IMR-90 (cell line): ENCODE data around the gene RCOR3. TPM values are rescaled to one million over a fixed set of nuclear protein-coding genes. Genes with fewer than 3 reads are reported as not detected.

Experiments
- ATAC-seq: fragments of 200-7000 bp; cut with Tn5 transposase; 2 replicates; pipeline ENCODE4 v1.9.1; 2020; ENCODE audit warnings: low read depth, mild to moderate bottlenecking, moderate library complexity
- BruUV-seq: library from RNA; stranded (reverse); fragments of 400-500 nt; replicated peaks from 2 replicates; lab custom pipeline; 2021; lab: Mats Ljungman, UMichigan
- CTCF ChIA-PET: fragments of 300-600 bp; formaldehyde crosslinking; extraction: SDS; loops from one replicate; lab custom pipeline; 2021; ENCODE audit warnings: antibody characterized with exemption; lab: Yijun Ruan, JAX
- POLR2A ChIA-PET: fragments of 300-600 bp; sonication (Branson Sonifier 250); formaldehyde crosslinking; loops from one replicate; lab custom pipeline; 2022; ENCODE audit warnings: antibody characterized with exemption; ENCODE audit not compliant: unreplicated experiment; lab: Charles Lee
- DNase-seq: peaks from one replicate; pipeline ENCODE4 v3.0.0; 2013
- H2AFZ ChIP-seq: replicated peaks from 2 replicates; pipeline ENCODE3; 2013; ENCODE audit warnings: low read length, mild to moderate bottlenecking; ENCODE audit not compliant: poor library complexity
- H2AK5ac ChIP-seq: 2 replicates; pipeline ENCODE4 v1.6.1; 2013; ENCODE audit warnings: low read depth, low read length, inconsistent platforms
- H2AK9ac ChIP-seq: replicated peaks from 2 replicates; pipeline ENCODE3; 2013; ENCODE audit warnings: mild to moderate bottlenecking, low read depth, low read length, moderate library complexity; ENCODE audit not compliant: poor library complexity
- H2BK120ac ChIP-seq: 2 replicates; pipeline ENCODE4 v1.6.1; 2013; ENCODE audit warnings: low read depth, low read length, inconsistent platforms
- H2BK15ac ChIP-seq: 3 replicates; pipeline ENCODE4 v1.6.1; 2013; ENCODE audit warnings: low read depth, low read length, inconsistent platforms
- H2BK20ac ChIP-seq: 2 replicates; pipeline ENCODE4 v1.6.1; 2013; ENCODE audit warnings: low read depth, mild to moderate bottlenecking, inconsistent platforms, low read length, moderate library complexity
- H2BK5ac ChIP-seq: 2 replicates; pipeline ENCODE4 v1.6.1; 2013; ENCODE audit warnings: mild to moderate bottlenecking, low read depth, low read length, inconsistent platforms; ENCODE audit not compliant: poor library complexity, severe bottlenecking
- H3K14ac ChIP-seq: replicated peaks from 2 replicates; pipeline ENCODE4 v1.6.1; 2013; ENCODE audit warnings: low read depth, low read length, inconsistent platforms
- H3K18ac ChIP-seq: 2 replicates; pipeline ENCODE4 v1.6.1; 2013; ENCODE audit warnings: low read depth, low read length, control low read depth
- H3K23ac ChIP-seq: 2 replicates; pipeline ENCODE4 v1.6.1; 2013; ENCODE audit warnings: low read depth, low read length, inconsistent platforms
- H3K27ac ChIP-seq: 2 replicates; pipeline ENCODE4 v1.5.1; 2013; ENCODE audit warnings: mild to moderate bottlenecking, control low read depth, low read length; ENCODE audit not compliant: insufficient read depth
- H3K27me3 ChIP-seq: 2 replicates; pipeline ENCODE4 v1.6.1; 2013; ENCODE audit warnings: low read length; ENCODE audit not compliant: control insufficient read depth, insufficient read depth
- H3K36me3 ChIP-seq: 2 replicates; pipeline ENCODE4 v1.6.1; 2013; ENCODE audit warnings: low read length, mixed read lengths; ENCODE audit not compliant: control insufficient read depth, insufficient read depth
- H3K4ac ChIP-seq: 2 replicates; pipeline ENCODE4 v1.6.1; 2013; ENCODE audit warnings: low read depth, low read length, inconsistent platforms
- H3K4me1 ChIP-seq: 2 replicates; pipeline ENCODE4 v1.6.1; 2013; ENCODE audit warnings: low read length, mixed read lengths; ENCODE audit not compliant: control insufficient read depth, insufficient read depth
- H3K4me2 ChIP-seq: 2 replicates; pipeline ENCODE4 v1.6.1; 2013; ENCODE audit warnings: low read depth, mild to moderate bottlenecking, control low read depth, low read length, moderate library complexity
- H3K4me3 ChIP-seq: 2 replicates; pipeline ENCODE4 v1.5.1; 2013; ENCODE audit warnings: low read depth, mild to moderate bottlenecking, control low read depth, low read length, moderate library complexity; ENCODE audit not compliant: insufficient read depth
- H3K56ac ChIP-seq: 2 replicates; pipeline ENCODE4 v1.6.1; 2013; ENCODE audit warnings: low read length, inconsistent platforms; ENCODE audit not compliant: insufficient read depth; ENCODE audit errors: extremely low read depth
- H3K79me1 ChIP-seq, 2 experiments: 2 replicates each; pipeline ENCODE4 v1.6.1; 2013; ENCODE audit warnings: low read length in 2 of 2, inconsistent platforms in 1 of 2, low read depth in 1 of 2
- H3K9ac ChIP-seq: 2 replicates; pipeline ENCODE4 v1.6.1; 2013; ENCODE audit warnings: low read depth, low read length, control low read depth
- H3K9me1 ChIP-seq: 2 replicates; pipeline ENCODE4 v1.6.1; 2013; ENCODE audit warnings: low read length, inconsistent platforms; ENCODE audit not compliant: insufficient read depth
- H3K9me3 ChIP-seq: 2 replicates; pipeline ENCODE4 v1.6.1; 2013; ENCODE audit warnings: low read length; ENCODE audit not compliant: control insufficient read depth, insufficient read depth
- H4K20me1 ChIP-seq: 2 replicates; pipeline ENCODE4 v1.6.1; 2013; ENCODE audit warnings: low read length, inconsistent platforms; ENCODE audit not compliant: insufficient read depth
- H4K5ac ChIP-seq: 2 replicates; pipeline ENCODE4 v1.6.1; 2013; ENCODE audit warnings: mild to moderate bottlenecking, low read depth, low read length, control low read depth
- H4K8ac ChIP-seq, 2 experiments: 2 replicates each; pipeline ENCODE4 v1.6.1; 2013; ENCODE audit warnings: low read depth in 2 of 2, low read length in 2 of 2, control low read depth in 1 of 2, inconsistent platforms in 1 of 2
- H4K91ac ChIP-seq: 2 replicates; pipeline ENCODE4 v1.6.1; 2013; ENCODE audit warnings: low read depth, low read length, inconsistent platforms; ENCODE audit not compliant: insufficient read depth
- BHLHE40 ChIP-seq: fragments of 150-350 bp; IDR thresholded peaks from 2 replicates; pipeline ENCODE4 v1.6.1; 2016; ENCODE audit warnings: mild to moderate bottlenecking, low read depth, low read length
- CEBPB ChIP-seq: IDR thresholded peaks from 2 replicates; pipeline ENCODE4 v1.6.1; 2012; ENCODE audit warnings: low read depth, low read length, improper control_type of control experiment
- CHD1 ChIP-seq: IDR thresholded peaks from 2 replicates; pipeline ENCODE4 v1.6.1; 2012; ENCODE audit warnings: low read depth, low read length, improper control_type of control experiment
- CTCF ChIP-seq: conservative IDR thresholded peaks from 2 replicates; pipeline ENCODE4 v1.5.1; 2012; ENCODE audit warnings: mild to moderate bottlenecking, low read depth, low read length, improper control_type of control experiment
- MXI1 ChIP-seq: IDR thresholded peaks from 2 replicates; pipeline ENCODE4 v1.6.1; 2012; ENCODE audit warnings: low read depth, mild to moderate bottlenecking, low read length, moderate library complexity, borderline replicate concordance
- NFE2L2 ChIP-seq: fragments of 150-350 bp; IDR thresholded peaks from 2 replicates; pipeline ENCODE4 v1.6.1; 2016; ENCODE audit warnings: low read depth, mild to moderate bottlenecking, low read length
- POLR2A ChIP-seq: IDR thresholded peaks from 2 replicates; pipeline ENCODE4 v1.6.1; 2012; ENCODE audit warnings: mild to moderate bottlenecking, low read depth, low read length
- RCOR1 ChIP-seq: IDR thresholded peaks from 2 replicates; pipeline ENCODE4 v1.6.1; 2012; ENCODE audit warnings: mild to moderate bottlenecking, low read length, improper control_type of control experiment; ENCODE audit not compliant: insufficient replicate concordance
- RFX5 ChIP-seq: IDR thresholded peaks from 2 replicates; pipeline ENCODE4 v1.8.0; 2012; ENCODE audit warnings: low read depth, mild to moderate bottlenecking, low read length, moderate library complexity
- SMC3 ChIP-seq: fragments of 150-350 bp; IDR thresholded peaks from 2 replicates; pipeline ENCODE4 v1.6.1; 2016; ENCODE audit warnings: low read depth, mild to moderate bottlenecking, antibody characterized with exemption, low read length, moderate library complexity
- USF2 ChIP-seq: fragments of 150-350 bp; IDR thresholded peaks from 2 replicates; pipeline ENCODE4 v1.6.1; 2017; ENCODE audit warnings: mild to moderate bottlenecking, antibody characterized with exemption, low read length, low read depth
- WGBS, 2 experiments: methylation state at CpG; one replicate each; pipeline versions ENCODE4 v1.1.5 to v1.1.7; 2013; ENCODE audit warnings: missing lambda C conversion rate in 2 of 2; ENCODE audit not compliant: insufficient read length in 1 of 2; ENCODE audit errors: extremely low coverage in 2 of 2; 5-methylcytosine and 5-hydroxymethylcytosine counted together
- dilution Hi-C: fragments of 300-500 bp; cut with HindIII; formaldehyde crosslinking; loops from one replicate; pipeline ENCODE4 v1.14.3; 2018; ENCODE audit warnings: low sequenced_read_pairs; ENCODE audit not compliant: unreplicated experiment
- in situ Hi-C: fragments of 300-500 bp; cut with MboI; formaldehyde crosslinking; loops from 3 replicates; pipeline ENCODE4 v1.14.3; 2019; ENCODE audit warnings: low sequenced_read_pairs, inconsistent platforms, mixed read lengths
- intact Hi-C: fragments of 100-400 bp; cut with micrococcal nuclease; formaldehyde crosslinking; loops from 2 replicates; pipeline ENCODE4 v1.10.0; 2022
- polyA plus RNA-seq, 3 experiments: library from polyadenylated mRNA; depleted of rRNA; stranded (reverse); fragments of >200 nt; gene quantifications; 2 replicates each; pipeline ENCODE4 v1.2.3, GENCODE V29; 2012; ENCODE audit warnings: low replicate concordance in 1 of 3
- total RNA-seq: library from RNA; depleted of rRNA; stranded (reverse); fragments of >200 nt; gene quantifications from 2 replicates; pipeline ENCODE4 v1.2.3, GENCODE V29; 2012
- TF ChIP-seq, protein P1 (sequence below): fragments of 150-350 bp; IDR thresholded peaks from 2 replicates; pipeline ENCODE4 v1.6.1; 2016; ENCODE audit warnings: low read depth, mild to moderate bottlenecking, low read length, moderate library complexity, borderline replicate concordance

The RCOR3 gene
- total and polyA plus RNA-seq, 2 of the 4 experiments (the other 2 are of a cell fraction): 8.1 to 16.4 TPM

- no peak for TF ChIP-seq CEBPB
Observed at GRCh38 chr1:211327346-211327921, 68.3 kb downstream of the RCOR3 start (continued).

DNA sequence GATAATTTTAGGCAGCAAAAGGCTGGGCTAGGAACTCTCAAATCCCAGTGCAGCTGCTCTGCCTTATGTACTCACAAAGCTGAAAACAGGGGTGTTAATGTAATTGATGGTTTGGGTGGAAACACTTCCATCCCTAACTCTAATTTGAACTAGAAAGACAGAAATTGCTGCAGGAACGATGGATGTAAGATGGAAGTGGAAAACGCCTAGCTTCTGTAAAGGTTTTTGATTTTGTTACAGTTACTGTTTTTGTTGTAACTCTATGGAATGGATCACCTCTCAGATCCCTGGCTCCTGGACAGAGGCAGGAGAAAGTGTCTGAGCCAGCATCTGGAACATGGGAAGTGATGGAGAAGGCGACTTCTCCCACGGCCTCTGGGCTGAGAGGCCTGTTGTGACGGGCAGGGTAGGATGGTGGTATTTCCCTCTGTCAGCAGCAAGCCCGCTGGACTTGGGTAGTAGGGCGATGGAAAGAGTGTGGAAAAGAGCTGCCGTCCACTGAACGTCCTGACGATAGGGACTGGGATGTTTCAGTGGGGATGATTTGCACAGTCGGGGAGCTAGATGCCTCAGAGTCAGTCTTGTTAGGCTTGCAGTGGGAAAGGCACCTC is 69.0 kb downstream of the RCOR3 start:
- Histone ChIP-seq H3K9me1 (peaks cover 35% of the 10 kb centered on the region), H4K5ac (no peak overlapping the region), H3K23ac (peak overlapping the region; percentile 37; the same call in 1 of the 2 replicates), H4K20me1 (peaks cover 37% of the 10 kb centered on the region), H3K79me1 (peaks cover 27 to 62% of the 10 kb centered on the region in 2 experiments), H3K27me3 (no peaks in the 10 kb centered on the region), H3K36me3 (no peaks in the 10 kb centered on the region), H3K14ac (peak overlapping the region; percentile 81; the same call in 1 of the 2 replicates), H2BK120ac (no peak overlapping the region), H3K4me2 (peak overlapping the region; percentile 88), H3K4me3 (no peak overlapping the region), H3K9me3 (no peaks in the 10 kb centered on the region), H2BK20ac (no peak overlapping the region), H3K56ac (no peak overlapping the region), H3K27ac (no peak overlapping the region), H4K8ac (peak overlapping the region; percentile 39 to 87; a peak in 1 of 4 replicates), H3K4ac (peak overlapping the region; percentile 18; the same call in 1 of the 2 replicates), H3K9ac (peak overlapping the region; percentile 92), H4K91ac (no peak overlapping the region; the same call in 1 of the 2 replicates), H2BK15ac (peak overlapping the region; percentile 35; the same call in 1 of the 3 replicates), H2AFZ (no peak overlapping the region), H3K18ac (no peak overlapping the region), H2BK5ac (no peak overlapping the region), H3K4me1 (peaks cover 13% of the 10 kb centered on the region), H2AK5ac (peak overlapping the region; percentile 59), H2AK9ac (peak overlapping the region; percentile 90)
- dilution Hi-C loops (no loop called here), in situ Hi-C loops (loop anchor here (5.0 to 10.0 kb wide), 2 partner anchors 147 to 184 kb away; no protein-coding TSS in a partner anchor), intact Hi-C loops (no loop called here)
- no peak for ATAC-seq
- DNase-seq: no peak
- CTCF ChIA-PET: no interaction called here
- POLR2A ChIA-PET: interaction anchor here (0.7 kb wide), 1 partner anchor 65 kb away, joined by 3 read pairs; no protein-coding TSS in a partner anchor
- no TSS peak for BruUV-seq
- WGBS, 2 experiments: no CpG with 5 or more reads among the region's 11 CpGs
- TF ChIP-seq CHD1: no peak
- TF ChIP-seq RCOR1: no peak
- TF ChIP-seq BHLHE40: no peak
- TF ChIP-seq NFE2L2: no peak
- no peak for TF ChIP-seq SMC3
- TF ChIP-seq RFX5: no peak
- TF ChIP-seq, protein P1, sequence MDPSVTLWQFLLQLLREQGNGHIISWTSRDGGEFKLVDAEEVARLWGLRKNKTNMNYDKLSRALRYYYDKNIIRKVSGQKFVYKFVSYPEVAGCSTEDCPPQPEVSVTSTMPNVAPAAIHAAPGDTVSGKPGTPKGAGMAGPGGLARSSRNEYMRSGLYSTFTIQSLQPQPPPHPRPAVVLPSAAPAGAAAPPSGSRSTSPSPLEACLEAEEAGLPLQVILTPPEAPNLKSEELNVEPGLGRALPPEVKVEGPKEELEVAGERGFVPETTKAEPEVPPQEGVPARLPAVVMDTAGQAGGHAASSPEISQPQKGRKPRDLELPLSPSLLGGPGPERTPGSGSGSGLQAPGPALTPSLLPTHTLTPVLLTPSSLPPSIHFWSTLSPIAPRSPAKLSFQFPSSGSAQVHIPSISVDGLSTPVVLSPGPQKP: no peak
- no peak for TF ChIP-seq CTCF
- no peak for TF ChIP-seq MXI1
- no peak for TF ChIP-seq USF2
- no peak for TF ChIP-seq POLR2A
